GM18526 (cell line): ENCODE measurements around the gene SLC25A39.

ENCODE experiments used
- POLR2A ChIP-seq: IDR thresholded peaks from 3 replicates; pipeline ENCODE4 v1.6.1; 2011; ENCODE audit not compliant: insufficient read length; ENCODE audit errors: extremely low read depth

The SLC25A39 gene

DNA sequence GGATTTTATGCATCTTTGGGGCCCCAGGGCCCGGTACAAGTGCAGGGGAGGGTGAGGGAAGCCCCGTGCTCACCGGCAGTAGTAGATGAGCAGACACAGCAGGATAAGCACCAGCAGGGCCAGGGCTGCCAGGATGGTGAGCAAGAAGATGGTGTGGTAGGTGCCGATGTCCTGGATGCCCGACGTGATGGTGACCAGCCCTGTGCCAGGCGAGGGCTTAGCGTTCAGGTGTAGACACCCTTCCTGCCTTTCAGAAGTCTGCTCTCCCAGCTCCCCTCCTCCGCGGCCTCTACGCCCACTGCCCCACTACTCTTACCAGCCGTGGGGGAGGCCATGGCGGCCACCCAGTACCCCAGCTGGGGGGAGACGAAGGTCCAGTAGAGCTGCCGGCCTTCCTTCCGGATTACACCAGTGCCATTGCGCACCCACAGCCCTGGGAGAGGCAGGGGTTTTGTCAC is 31.0 kb upstream of the SLC25A39 start:
- no peak for TF ChIP-seq POLR2A

DNA sequence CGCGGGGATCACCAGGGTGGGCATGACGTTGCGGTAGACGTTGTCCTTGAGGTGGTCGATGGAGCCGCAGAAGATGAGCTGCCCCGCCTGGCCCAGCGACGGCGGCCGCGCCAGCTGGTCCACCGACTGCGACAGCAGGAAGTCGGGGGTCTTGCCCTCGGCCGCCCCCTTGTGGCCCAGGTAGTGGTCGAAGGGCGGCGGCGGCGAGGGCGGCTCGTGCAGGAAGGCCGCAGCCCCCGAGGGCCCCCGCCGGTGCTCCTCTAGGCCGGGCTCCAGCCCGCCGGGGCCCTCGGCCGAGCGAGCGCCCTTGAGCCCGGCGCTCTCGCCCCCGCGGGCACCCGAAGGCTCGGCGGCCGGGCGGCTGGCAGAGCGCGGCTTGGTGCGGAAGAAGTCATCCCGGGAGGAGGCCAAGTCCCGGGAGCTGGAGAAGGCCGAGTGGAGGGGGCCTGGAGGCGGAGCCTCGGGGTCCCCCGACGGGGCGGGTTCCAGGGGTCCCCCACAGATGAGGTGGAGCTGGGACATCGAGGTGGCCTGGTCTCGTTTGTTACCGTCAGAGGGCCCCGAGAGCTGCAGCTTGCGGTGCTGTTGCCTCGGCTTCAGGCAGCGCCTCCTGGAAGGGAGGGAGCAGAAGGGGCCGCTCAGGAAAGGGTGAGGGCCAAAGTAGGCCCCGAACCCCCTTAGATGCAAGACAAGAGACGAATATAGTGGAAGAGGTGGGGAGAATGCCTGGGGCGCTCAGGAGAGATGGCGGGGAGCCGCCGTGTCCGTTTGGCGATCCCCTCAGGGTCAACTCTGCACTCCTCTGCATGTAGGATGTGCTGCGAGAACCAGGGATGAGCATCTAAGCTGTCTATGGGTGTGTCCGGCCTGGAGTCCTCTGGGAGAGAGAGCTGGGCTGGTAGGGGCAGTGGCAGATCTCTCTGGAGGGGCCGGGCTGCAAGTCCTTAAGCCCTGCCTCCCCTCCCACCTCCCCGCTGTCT is 30.2 kb upstream of the SLC25A39 start:
- TF ChIP-seq POLR2A, result no peak

DNA sequence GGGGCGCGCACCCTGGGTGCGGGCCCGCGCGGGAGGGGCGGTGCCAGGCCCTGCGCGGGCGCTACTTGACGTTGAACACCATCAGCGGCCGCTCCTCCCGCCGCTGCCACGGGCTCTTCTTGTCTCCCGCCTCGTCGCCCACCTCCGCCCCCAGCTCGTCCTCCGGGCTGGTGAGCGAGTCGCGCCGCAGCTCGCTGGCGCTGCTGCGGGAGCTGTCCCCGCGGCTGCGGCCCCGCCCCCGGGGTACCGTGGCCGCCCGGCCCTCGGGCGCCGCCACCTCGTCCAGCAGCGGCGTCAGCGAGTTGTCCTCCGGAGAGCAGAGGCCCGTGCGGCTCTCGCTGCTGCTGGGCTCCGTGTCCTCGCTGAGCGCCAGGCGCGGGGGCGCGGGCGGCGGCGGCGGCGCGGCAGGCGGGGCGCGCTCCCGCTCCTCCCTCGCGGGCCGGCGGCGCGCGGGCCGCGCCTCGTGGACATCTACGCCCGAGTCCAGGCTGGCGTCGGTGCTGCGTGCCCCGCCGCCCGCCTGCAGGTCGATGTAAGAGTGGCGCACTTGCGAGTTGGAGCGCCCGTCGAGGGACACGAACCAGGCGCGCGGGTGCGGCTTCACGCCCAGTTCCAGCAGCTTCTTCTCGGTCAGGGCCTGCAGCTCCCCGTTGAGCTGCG is 29.2 kb upstream of the SLC25A39 start:
- no peak for TF ChIP-seq POLR2A

DNA sequence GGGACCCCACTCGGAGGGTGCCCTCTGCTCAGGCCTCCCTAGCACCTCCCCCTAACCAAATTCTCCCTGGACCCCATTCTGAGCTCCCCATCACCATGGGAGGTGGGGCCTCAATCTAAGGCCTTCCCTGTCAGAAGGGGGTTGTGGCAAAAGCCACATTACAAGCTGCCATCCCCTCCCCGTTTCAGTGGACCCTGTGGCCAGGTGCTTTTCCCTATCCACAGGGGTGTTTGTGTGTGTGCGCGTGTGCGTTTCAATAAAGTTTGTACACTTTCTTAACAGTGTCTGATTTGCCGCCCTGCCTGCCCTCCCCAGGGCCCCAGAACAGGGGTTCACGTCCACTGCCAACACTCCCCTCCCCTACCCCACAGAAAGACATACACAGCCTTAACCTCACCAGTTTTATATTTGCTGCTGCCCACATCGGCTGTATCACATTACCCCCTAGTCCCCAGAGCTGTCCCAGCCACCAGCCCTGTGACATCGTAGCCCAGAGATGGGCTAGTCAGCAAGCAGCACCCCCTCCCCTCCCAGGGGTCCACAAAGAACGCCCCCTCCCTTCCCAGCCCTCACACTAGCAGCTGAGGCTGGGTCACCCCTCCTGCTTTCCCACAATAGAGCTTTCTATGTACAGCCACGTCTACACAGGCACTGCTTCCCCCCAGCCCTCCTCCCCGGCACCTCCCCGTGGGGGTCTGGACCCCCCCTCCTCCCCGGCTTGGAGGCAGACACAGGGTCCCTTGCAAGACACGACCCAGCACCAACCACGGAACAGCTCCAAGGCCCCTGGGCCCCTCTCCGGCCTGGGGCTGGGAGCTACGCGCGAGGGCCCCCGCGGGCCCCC is 28.4 kb upstream of the SLC25A39 start:
- no peak for TF ChIP-seq POLR2A

DNA sequence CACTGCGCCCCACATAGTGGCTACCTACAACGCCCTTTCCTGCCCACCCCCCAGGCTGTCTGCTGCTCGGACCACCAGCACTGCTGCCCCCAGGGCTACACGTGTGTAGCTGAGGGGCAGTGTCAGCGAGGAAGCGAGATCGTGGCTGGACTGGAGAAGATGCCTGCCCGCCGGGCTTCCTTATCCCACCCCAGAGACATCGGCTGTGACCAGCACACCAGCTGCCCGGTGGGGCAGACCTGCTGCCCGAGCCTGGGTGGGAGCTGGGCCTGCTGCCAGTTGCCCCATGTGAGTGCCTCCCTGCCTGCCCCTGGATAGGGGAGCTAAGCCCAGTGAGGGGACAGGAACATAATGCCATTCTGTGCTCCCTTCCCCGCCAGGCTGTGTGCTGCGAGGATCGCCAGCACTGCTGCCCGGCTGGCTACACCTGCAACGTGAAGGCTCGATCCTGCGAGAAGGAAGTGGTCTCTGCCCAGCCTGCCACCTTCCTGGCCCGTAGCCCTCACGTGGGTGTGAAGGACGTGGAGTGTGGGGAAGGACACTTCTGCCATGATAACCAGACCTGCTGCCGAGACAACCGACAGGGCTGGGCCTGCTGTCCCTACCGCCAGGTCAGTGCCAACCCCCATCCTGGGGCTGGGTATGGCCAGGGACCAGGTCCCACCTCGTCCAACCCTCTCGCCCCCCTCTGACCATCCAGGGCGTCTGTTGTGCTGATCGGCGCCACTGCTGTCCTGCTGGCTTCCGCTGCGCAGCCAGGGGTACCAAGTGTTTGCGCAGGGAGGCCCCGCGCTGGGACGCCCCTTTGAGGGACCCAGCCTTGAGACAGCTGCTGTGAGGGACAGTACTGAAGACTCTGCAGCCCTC is 27.6 kb upstream of the SLC25A39 start:
- no peak for TF ChIP-seq POLR2A

DNA sequence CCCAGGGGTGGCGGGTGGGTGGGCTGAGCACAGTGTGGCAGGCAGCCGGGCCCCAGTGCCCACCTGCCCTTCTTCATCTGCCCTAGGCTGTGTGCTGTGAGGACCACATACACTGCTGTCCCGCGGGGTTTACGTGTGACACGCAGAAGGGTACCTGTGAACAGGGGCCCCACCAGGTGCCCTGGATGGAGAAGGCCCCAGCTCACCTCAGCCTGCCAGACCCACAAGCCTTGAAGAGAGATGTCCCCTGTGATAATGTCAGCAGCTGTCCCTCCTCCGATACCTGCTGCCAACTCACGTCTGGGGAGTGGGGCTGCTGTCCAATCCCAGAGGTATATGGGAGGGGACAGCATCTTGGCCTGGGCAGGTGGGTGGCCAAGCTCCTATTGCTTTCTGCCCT is 26.8 kb upstream of the SLC25A39 start:
- TF ChIP-seq POLR2A, result no peak

DNA sequence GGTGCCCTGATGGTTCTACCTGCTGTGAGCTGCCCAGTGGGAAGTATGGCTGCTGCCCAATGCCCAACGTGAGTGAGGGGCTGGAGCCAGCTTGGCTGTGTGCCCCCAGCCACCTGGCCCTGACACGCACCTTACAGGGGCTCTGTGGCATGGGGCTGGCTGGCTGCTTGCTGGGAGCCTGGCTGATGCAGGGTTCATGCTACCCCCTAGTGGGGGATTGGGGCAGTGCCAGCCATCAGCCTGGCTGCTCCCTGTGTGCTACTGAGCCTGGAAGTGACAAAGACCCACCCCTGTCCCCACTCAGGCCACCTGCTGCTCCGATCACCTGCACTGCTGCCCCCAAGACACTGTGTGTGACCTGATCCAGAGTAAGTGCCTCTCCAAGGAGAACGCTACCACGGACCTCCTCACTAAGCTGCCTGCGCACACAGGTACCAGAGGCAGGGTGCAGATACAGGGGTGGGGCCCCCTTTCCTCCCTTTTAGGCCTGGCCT is 26.2 kb upstream of the SLC25A39 start:
- no peak for TF ChIP-seq POLR2A

DNA sequence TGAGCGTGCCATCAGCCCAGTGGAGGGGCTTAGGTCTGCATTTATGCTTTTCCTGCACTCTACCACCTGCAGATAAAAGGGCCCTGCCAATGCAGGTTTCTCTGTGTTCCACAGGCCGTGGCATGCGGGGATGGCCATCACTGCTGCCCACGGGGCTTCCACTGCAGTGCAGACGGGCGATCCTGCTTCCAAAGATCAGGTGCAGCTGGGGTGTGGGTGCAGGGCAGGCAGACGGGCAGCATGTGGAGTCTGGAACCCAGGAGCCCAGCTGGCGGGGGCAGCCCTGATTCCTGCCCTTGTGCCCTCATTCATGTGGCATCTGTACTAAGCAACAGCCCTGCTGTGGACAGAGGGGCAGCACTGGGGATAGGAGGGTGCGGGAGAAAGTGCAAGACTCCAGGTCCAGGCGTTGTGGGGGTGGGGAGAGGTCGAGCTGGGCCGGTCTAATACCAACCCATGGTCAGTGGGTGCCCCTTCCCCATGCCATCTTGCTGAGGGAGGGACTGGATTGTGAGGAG is 25.0 kb upstream of the SLC25A39 start:
- TF ChIP-seq POLR2A, result no peak

DNA sequence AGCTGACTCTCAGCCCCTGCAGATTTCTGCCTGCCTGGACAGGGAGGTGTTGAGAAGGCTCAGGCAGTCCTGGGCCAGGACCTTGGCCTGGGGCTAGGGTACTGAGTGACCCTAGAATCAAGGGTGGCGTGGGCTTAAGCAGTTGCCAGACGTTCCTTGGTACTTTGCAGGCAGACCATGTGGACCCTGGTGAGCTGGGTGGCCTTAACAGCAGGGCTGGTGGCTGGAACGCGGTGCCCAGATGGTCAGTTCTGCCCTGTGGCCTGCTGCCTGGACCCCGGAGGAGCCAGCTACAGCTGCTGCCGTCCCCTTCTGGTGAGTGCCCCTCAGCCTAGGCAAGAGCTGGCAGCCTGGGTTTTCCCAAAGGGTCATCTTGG is 24.4 kb upstream of the SLC25A39 start:
- no peak for TF ChIP-seq POLR2A

DNA sequence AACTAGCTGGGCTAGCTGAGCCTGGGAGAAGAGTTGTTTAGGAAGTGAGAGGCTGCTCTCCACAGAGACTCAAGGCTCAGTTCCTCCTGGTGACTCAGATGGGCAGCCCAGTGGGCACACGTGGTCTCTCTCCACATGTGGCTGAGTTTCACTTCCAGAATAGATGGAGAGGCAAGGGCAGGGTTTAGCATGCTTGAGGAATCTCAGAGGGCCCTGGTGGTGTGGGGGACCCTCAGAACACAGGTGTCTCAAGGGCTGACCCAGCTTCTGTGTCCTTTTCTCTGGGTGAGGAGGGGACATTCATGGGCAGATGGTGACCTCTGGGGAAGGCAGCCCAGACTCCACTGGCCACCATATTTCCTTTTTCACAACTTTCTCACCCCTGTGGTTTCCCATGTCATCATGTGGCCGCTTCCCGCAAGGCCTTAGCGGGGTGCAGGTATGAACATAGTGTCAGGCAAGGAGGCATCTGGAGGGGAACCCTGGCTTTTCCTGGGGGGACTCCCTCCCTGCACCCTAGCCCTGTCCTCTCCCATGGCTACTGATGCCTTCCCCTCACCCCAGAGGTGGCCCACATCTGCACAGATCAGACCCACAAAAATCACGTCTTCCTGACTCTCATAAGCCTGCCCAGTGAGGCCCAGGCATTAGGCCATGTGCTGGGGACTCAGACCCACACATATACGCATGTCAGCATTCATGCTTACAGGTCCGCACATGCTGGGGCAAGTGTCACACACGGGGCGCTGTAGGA is 23.8 kb upstream of the SLC25A39 start:
- TF ChIP-seq POLR2A, result peak; percentile 21

DNA sequence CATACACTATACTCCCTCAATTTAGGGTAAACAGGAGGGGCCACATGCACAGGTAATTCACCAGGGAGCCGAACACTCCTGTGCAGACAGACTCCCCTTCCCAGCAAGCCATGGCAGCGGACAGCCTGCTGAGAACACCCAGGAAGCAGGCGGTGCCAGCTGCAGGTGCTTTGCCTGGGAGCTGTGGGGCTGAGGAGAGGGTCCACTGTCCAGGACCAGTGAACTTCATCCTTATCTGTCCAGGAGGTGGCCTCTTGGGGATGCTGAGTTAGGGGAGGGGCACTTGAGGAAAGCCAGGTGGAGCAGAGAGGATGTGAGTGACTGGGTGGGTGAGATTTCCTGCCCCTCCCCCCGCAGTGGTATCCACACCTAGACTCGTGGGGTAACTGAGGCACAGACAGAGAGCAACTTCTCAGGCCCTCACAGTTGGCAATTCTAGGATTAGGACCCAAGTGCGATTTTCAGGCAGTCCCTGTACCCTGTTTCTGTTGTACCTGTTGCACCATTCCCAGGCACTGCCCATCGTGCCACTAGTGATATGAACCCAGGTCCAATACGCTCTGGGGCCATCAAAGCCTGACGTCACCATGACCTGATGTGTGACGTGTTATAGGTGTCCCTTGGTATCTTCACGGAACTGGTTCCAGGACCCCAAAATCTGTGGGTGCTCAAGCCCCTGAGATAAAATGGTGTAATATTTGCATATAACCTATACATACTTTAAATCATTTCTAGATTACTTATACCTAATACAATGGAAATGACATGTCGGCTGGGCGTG is 21.6 kb upstream of the SLC25A39 start:
- no peak for TF ChIP-seq POLR2A

DNA sequence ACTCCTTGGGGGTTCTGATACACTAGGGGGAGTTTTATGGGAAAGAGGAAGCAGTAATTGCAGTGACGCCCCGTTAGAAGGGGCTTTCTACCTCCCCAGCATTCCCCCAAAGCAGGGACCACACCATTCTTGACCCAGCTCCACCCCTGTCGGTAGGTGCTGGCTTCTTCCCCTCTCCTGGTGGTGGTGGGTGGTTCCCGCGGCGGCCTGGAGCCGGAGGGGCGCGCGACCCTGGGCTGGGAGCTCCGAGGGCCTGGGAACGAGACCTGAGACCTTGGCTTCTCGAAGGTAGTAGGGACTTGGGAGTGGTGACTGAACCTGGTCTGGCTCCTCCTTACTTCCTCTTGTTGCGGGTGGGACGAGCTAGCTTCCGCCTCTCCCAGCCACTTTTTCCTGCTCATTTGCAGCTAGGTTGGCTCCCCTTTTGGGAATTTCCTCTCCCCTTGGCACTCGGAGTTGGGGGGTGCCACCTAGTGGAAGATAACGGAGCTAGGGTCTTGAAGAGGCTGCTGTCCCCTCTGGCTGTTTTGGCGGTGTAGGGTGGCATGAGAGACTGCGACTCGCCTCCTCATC is 20.9 kb upstream of the SLC25A39 start:
- TF ChIP-seq POLR2A, result no peak
